Epithelial cell of esophagus (primary cell): Measurements from ENCODE around the gene PIGL.
A peak's percentile ranks its signal among the peaks of the same experiment; 100 is the strongest.

Experiments used
- DNase-seq: peaks from one replicate; pipeline ENCODE4 v3.0.0; 2010; ENCODE audit warnings: low read depth
- H3K4me3 ChIP-seq: 2 replicates; pipeline ENCODE4 v1.5.1; 2011; ENCODE audit warnings: mild to moderate bottlenecking, low read length, control low read depth
- TF ChIP-seq, protein P1 (sequence below): IDR thresholded peaks from 2 replicates; pipeline ENCODE4 v1.5.1; 2011; ENCODE audit warnings: low read depth, mild to moderate bottlenecking, low read length, control low read depth, inconsistent platforms; ENCODE audit not compliant: insufficient read depth; ENCODE audit errors: missing control alignments

Gene PIGL

GRCh38 chr17:16364625-16365024, 147.6 kb downstream of the PIGL start:
- TF ChIP-seq, protein P1, sequence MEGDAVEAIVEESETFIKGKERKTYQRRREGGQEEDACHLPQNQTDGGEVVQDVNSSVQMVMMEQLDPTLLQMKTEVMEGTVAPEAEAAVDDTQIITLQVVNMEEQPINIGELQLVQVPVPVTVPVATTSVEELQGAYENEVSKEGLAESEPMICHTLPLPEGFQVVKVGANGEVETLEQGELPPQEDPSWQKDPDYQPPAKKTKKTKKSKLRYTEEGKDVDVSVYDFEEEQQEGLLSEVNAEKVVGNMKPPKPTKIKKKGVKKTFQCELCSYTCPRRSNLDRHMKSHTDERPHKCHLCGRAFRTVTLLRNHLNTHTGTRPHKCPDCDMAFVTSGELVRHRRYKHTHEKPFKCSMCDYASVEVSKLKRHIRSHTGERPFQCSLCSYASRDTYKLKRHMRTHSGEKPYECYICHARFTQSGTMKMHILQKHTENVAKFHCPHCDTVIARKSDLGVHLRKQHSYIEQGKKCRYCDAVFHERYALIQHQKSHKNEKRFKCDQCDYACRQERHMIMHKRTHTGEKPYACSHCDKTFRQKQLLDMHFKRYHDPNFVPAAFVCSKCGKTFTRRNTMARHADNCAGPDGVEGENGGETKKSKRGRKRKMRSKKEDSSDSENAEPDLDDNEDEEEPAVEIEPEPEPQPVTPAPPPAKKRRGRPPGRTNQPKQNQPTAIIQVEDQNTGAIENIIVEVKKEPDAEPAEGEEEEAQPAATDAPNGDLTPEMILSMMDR, result no peak
- H3K4me3 ChIP-seq, result no peak overlapping the region
- no peak for DNase-seq

- TF ChIP-seq, protein P1, result no peak
- no peak overlapping the region for H3K4me3 ChIP-seq
- peak; percentile 88 for DNase-seq
Measured at GRCh38 chr17:16371742-16372141, 154.7 kb downstream of the PIGL start.

GRCh38 chr17:16374146-16374938, 157.3 kb downstream of the PIGL start:
- TF ChIP-seq, protein P1, result no peak
- no peak overlapping the region for H3K4me3 ChIP-seq
- DNase-seq, result peak; percentile 87
